Retinal pigment epithelial cell (primary cell): ENCODE results near the gene ZNF534.

ENCODE experiments used
- DNase-seq: peaks from one replicate; pipeline ENCODE4 v3.0.0-alpha.2; 2010; ENCODE audit warnings: low read depth
- H3K4me3 ChIP-seq: 2 replicates; pipeline ENCODE4 v1.5.1; 2011; ENCODE audit warnings: mild to moderate bottlenecking, low read length, control low read depth, moderate library complexity
- CTCF ChIP-seq: conservative IDR thresholded peaks from 2 replicates; pipeline ENCODE4 v1.5.1; 2011; ENCODE audit warnings: low read depth, low read length, control low read depth, inconsistent platforms

The ZNF534 gene

GRCh38 chr19:52428937-52429336 lies at the start of gene ZNF534:
TSS of gene ZNF534 (plus strand) at chr19:52429148. CDS start at chr19:52431475, 2,327 bp downstream.
- no peak within 1 kb of the TSS for H3K4me3 ChIP-seq
- no peak for TF ChIP-seq CTCF

GRCh38 chr19:52391135-52391534 lies 37.8 kb upstream of the ZNF534 start:
- TF ChIP-seq CTCF: no peak
- no peak overlapping the region for H3K4me3 ChIP-seq
- no peak for DNase-seq

More at GRCh38 chr19:52428937-52429336, at the start of gene ZNF534:
- DNase-seq: no peak

- peak; percentile 59 for DNase-seq
- TF ChIP-seq CTCF: no peak
- peak within 1 kb of the TSS; percentile 73 for H3K4me3 ChIP-seq
Observed at GRCh38 chr19:52397310-52398080, 31.5 kb upstream of the ZNF534 start, which contains the start of gene ZNF528. TSS of gene ZNF528 (plus strand) at chr19:52397849. CDS start at chr19:52402014, 4,165 bp downstream.

- TF ChIP-seq CTCF: peak; percentile 9
- peak overlapping the region; percentile 73 for H3K4me3 ChIP-seq
- no peak for DNase-seq
Observed at GRCh38 chr19:52398081-52398441, 30.9 kb upstream of the ZNF534 start.

GRCh38 chr19:52410276-52410675 lies 18.7 kb upstream of the ZNF534 start:
- DNase-seq: no peak
- TF ChIP-seq CTCF: no peak
- no peak overlapping the region for H3K4me3 ChIP-seq

GRCh38 chr19:52415711-52416110 lies 13.2 kb upstream of the ZNF534 start:
- no peak overlapping the region for H3K4me3 ChIP-seq
- TF ChIP-seq CTCF: no peak
- DNase-seq: no peak

GRCh38 chr19:52442179-52442578 lies 13.2 kb downstream of the ZNF534 start:
- TF ChIP-seq CTCF: no peak
- H3K4me3 ChIP-seq: no peak overlapping the region
- DNase-seq: no peak
